Adrenal gland (tissue), 5 donors: ENCODE results near the gene SMURF1.

ENCODE experiments used
- CTCF ChIP-seq, 6 experiments: fragments of 450-650 bp in 4 of 6; fragments of 200-600 bp in 2 of 6; sonication (generic) in 1 of 6; IDR thresholded peaks; 1 replicate in 5 of 6; 2 replicates in 1 of 6; pipeline versions ENCODE4 v1.5.1 to v1.8.0; 2016 to 2021; ENCODE audit warnings: antibody characterized with exemption in 6 of 6, mild to moderate bottlenecking in 2 of 6, moderate library complexity in 1 of 6
- POLR2A ChIP-seq, 2 donors: fragments of 450-650 bp; IDR thresholded peaks; one replicate each; pipeline ENCODE4 v1.6.1; 2017; ENCODE audit warnings: antibody characterized with exemption in 2 of 2, mild to moderate bottlenecking in 2 of 2, moderate library complexity in 1 of 2
- donor health status: DM: no; HTN: no; CAD: no.

GRCh38 chr7:98998821-98999725, 144.8 kb downstream of the SMURF1 start:
- TF ChIP-seq CTCF (IDR thresholded peaks at IDR 0.05), result no peak
- no peak for TF ChIP-seq POLR2A (IDR thresholded peaks at IDR 0.05)
